Measurements from ENCODE around the gene PSMB7.

The PSMB7 gene

GRCh38 chr9:124327491-124327890, 87.8 kb downstream of the PSMB7 start:
- DNase-seq (ENCODE audit: low read depth) = no peak

DNA sequence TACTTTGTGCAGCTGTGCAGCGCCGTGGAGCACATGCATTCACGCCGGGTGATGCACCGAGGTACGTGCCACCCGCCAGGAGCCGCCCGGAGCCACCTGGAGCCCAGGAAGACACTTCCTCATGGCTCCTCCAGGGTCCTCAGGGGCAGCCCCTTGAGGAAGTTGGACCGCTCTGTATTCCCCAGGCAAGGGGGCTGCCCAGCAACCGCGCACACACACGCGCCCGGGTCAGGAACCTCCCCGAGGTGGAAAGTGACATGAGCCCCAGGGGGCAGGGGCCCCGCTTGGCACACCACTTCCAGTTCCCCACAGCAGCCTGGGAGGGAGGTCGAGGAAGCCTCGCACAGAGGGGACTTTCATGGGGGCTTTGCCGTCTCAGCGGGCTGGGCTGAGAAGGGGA, 88.9 kb downstream of the PSMB7 start:
- DNase-seq (ENCODE audit: low read depth) = no peak

GRCh38 chr9:124325816-124326215, 89.4 kb downstream of the PSMB7 start:
- DNase-seq (ENCODE audit: low read depth) = no peak

DNA sequence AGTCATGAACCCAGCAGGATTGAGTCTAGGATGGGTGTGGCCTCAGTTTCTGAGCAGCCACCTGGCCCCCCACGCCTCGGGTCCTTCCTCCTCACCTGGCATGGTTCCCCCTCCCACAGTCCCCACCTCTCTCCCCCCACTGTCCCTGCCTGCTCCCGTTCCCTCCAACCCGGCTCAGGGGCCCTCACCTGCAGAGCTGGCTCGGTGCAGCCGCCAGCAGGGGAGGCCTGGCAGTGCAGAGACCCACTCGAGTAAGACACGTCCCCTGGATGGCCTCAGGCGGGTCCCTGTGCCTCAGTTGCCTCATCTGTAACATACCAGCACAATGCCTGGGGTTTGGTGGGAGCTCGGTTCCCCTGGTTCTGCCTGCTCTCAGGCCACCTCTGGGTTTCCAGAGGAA, 91.3 kb downstream of the PSMB7 start:
- DNase-seq (ENCODE audit: low read depth) = no peak

GRCh38 chr9:124322618-124323432, 92.4 kb downstream of the PSMB7 start:
- DNase-seq (ENCODE audit: low read depth) = no peak

DNA sequence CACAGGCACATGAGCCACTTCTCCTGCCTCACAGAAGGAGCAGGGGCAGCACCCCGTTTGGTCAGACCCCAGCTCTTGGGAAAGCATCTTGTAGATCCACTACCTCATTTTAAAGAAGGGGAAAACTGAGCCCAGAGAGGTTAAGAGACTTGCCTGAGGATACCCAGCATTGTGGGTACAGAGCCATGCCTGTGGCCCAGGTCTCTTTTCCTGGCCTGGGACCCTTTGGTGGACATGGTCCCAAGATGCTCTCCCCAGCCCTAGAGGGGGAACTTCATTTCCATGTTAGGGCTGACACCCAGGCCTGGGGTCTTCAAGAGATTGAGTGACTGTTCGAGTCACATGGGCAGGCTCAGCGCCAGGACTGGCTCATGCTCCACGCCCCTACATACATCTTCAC, 93.3 kb downstream of the PSMB7 start:
- DNase-seq (ENCODE audit: low read depth) = no peak

- DNase-seq (ENCODE audit: low read depth) = no peak
Observed at GRCh38 chr9:124321416-124321815, 93.8 kb downstream of the PSMB7 start.

DNA sequence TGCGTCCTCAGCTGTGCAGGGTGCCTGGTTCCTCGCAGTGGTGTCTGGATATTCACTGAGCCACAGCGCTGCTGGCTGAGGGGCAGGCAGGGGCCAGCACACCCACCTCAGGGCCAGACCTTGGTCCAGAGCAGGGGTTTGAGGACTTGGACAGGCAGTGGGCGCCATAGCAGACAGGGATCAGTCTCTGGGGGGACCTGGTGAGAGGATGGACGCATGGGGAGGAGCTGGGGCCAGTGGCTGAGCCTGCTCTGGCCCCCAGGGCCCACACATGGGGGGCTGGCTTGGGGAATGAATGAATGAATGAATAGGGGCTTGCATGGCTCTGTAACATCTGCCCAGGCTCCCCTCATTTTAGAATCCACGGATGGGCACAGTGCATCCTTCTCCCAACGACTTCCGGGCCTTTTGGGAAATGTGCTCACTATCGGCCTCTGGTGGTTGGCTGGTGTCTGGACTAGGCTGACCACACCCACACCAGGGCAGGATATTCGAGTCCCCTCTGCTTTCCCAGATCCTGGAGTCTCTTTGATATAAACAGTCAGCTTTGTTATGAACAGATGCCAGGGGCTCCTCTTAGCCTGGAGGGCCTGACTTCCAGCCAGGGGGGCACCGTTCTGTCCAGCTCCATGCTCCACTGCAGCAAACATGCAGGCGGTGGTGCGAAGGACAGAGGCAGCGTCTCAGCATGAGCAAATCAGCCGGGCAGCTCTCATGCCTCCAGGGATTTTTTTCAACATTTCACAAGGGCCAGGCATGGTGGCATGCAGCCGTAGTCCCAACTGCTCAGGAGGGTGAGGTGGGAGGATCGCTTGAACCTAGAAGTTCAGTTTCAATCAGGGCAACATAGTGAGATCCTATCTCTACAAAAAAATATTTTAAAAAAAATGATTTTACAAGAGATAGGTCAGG, 94.9 kb downstream of the PSMB7 start:
- peak; percentile 47 for DNase-seq (ENCODE audit: low read depth)

- no peak for DNase-seq (ENCODE audit: low read depth)
Observed at GRCh38 chr9:124315882-124316281, 99.4 kb downstream of the PSMB7 start.

DNA sequence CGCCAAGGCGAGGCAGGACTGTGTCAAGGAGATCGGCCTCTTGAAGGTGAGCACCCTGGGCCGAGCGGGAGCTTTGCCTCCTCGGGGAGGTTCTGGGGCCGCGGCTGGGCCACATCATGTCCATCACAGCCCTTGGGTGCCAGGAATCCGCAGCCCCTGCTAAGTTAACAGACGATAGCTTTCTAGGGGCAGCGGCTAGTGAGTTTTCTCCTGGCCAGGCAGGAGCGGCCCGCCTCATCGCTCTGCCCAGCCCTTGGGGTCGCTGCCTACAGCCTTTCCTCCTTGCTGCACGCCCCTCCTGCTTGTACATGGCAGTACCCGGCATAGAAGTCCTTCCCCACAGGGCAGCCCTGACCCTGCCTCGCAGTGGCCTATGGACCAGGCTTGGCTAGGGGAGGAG, 101.3 kb downstream of the PSMB7 start:
- no peak for DNase-seq (ENCODE audit: low read depth)

GRCh38 chr9:124312290-124313265, 102.7 kb downstream of the PSMB7 start:
- DNase-seq (ENCODE audit: low read depth) = no peak

- no peak for DNase-seq (ENCODE audit: low read depth)
Observed at GRCh38 chr9:124311283-124311682, 104.0 kb downstream of the PSMB7 start.

DNA sequence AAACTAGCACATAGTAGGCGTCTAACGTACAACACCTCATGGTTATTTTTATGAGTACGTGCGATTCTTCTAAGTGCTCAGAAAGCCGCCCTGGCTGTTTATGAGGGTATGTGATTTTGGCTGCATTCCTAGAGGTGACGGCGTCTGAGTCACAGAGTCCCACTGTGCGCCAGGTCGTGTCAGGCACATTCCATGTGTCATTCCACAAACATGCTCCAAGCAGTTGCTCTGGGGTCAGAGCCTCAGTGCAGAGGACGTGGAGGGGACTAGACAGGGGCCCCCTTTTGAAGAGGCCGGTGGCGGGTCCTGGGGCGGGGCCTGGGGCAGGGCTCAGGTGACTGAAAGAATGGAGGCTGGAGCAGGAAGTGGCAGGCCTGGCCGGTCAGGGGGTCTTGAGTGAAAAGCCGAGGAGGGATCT, 105.6 kb downstream of the PSMB7 start:
- peak; percentile 95 for DNase-seq (ENCODE audit: low read depth)

GRCh38 chr9:124308606-124309491, 106.4 kb downstream of the PSMB7 start:
- DNase-seq (ENCODE audit: low read depth) = no peak

GRCh38 chr9:124307379-124308030, 107.7 kb downstream of the PSMB7 start:
- no peak for DNase-seq (ENCODE audit: low read depth)

- DNase-seq (ENCODE audit: low read depth) = peak; percentile 95
Observed at GRCh38 chr9:124306098-124306735, 109.0 kb downstream of the PSMB7 start.

- no peak for DNase-seq (ENCODE audit: low read depth)
Observed at GRCh38 chr9:124304285-124304684, 111.0 kb downstream of the PSMB7 start.

GRCh38 chr9:124303762-124304161, 111.5 kb downstream of the PSMB7 start:
- DNase-seq (ENCODE audit: low read depth) = no peak
